ENCODE data around the gene LYSMD2.

DNA sequence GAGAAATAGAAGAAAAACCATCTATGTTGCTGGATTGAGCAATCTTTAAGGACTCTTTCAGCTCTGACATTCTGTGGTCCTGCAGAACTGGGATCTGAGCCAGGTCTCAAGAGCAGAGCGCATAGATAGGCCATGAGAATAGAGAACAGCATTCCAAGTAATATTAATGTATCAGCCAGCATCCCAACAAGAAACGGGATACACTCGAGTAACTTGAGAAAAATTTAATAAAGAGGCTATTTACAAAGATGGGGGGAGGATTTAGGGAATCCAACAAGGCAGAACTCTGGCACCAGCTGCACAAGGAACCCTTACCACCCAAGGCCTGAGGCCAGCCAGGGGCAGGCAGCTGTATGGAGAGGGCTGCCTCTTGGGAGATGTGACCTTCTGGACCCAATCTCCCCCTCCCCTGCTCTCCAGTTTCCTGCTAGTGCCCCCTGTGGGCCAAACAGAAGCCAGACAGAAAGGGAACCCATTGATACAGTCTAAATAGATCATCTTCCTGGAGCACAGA lies 22.2 kb upstream of the LYSMD2 start:
- TF ChIP-seq EP300 (IDR thresholded peaks at IDR 0.05; ENCODE audit: borderline replicate concordance in 1 of 2, low read depth in 1 of 2, low read length in 1 of 2), result peak; percentile 6 to 79; a peak in 2 of 4 replicates
- TF ChIP-seq, protein P1, sequence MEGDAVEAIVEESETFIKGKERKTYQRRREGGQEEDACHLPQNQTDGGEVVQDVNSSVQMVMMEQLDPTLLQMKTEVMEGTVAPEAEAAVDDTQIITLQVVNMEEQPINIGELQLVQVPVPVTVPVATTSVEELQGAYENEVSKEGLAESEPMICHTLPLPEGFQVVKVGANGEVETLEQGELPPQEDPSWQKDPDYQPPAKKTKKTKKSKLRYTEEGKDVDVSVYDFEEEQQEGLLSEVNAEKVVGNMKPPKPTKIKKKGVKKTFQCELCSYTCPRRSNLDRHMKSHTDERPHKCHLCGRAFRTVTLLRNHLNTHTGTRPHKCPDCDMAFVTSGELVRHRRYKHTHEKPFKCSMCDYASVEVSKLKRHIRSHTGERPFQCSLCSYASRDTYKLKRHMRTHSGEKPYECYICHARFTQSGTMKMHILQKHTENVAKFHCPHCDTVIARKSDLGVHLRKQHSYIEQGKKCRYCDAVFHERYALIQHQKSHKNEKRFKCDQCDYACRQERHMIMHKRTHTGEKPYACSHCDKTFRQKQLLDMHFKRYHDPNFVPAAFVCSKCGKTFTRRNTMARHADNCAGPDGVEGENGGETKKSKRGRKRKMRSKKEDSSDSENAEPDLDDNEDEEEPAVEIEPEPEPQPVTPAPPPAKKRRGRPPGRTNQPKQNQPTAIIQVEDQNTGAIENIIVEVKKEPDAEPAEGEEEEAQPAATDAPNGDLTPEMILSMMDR (IDR thresholded peaks at IDR 0.05), result peak; percentile 66
- no peak for TF ChIP-seq EZH2phosphoT487 (IDR thresholded peaks at IDR 0.05; ENCODE audit: borderline replicate concordance, low read depth)
- TF ChIP-seq POLR2AphosphoS5 (IDR thresholded peaks at IDR 0.05; ENCODE audit: low read depth, low read length), result peak; percentile 43; the same call in 1 of the 2 replicates
- TF ChIP-seq CHD2 (IDR thresholded peaks at IDR 0.05; ENCODE audit: low read length, partially characterized antibody), result no peak
